Small intestine (tissue), 7 donors: Measurements from ENCODE around the gene EEIG1. TPM values are rescaled to one million over a fixed set of nuclear protein-coding genes. Genes with fewer than 3 reads are reported as not detected.

ENCODE experiments used
- DNase-seq, 2 donors: peaks; one replicate each; pipeline versions ENCODE4 v3.0.0 to v3.0.0-alpha.2; 2013
- FAIRE-seq: peaks from 2 replicates; lab custom pipeline; 2012; peaks lifted over from hg19 to GRCh38; lab: Jason Lieb, UNC
- H3K27ac ChIP-seq, 3 donors: one replicate each; pipeline ENCODE4 v1.5.1; 2013; ENCODE audit warnings: low read length in 2 of 3, mild to moderate bottlenecking in 2 of 3, control low read depth in 1 of 3, inconsistent platforms in 1 of 3, low read depth in 1 of 3, moderate library complexity in 1 of 3
- H3K27me3 ChIP-seq, 3 donors: one replicate each; pipeline ENCODE4 v1.6.1; 2013; ENCODE audit warnings: low read length in 3 of 3, inconsistent platforms in 1 of 3; ENCODE audit not compliant: control insufficient read depth in 3 of 3, insufficient read depth in 3 of 3
- H3K36me3 ChIP-seq, 3 donors: one replicate each; pipeline ENCODE4 v1.6.1; 2013; ENCODE audit warnings: low read length in 3 of 3, inconsistent platforms in 1 of 3, low read depth in 1 of 3, mild to moderate bottlenecking in 1 of 3, moderate library complexity in 1 of 3; ENCODE audit not compliant: control insufficient read depth in 3 of 3, insufficient read depth in 2 of 3
- H3K4me1 ChIP-seq, 3 donors: one replicate each; pipeline ENCODE4 v1.6.1; 2013; ENCODE audit warnings: low read length in 2 of 3, inconsistent platforms in 1 of 3, low read depth in 1 of 3, mild to moderate bottlenecking in 1 of 3, moderate library complexity in 1 of 3; ENCODE audit not compliant: control insufficient read depth in 3 of 3, insufficient read depth in 2 of 3
- H3K4me3 ChIP-seq, 3 donors: one replicate each; pipeline ENCODE4 v1.5.1; 2013; ENCODE audit warnings: low read length in 3 of 3, control low read depth in 1 of 3, inconsistent platforms in 1 of 3, low read depth in 1 of 3, mild to moderate bottlenecking in 1 of 3, moderate library complexity in 1 of 3
- H3K9me3 ChIP-seq, 2 donors: one replicate each; pipeline ENCODE4 v1.6.1; 2013; ENCODE audit warnings: low read depth in 1 of 2, low read length in 1 of 2; ENCODE audit not compliant: control insufficient read depth in 2 of 2, insufficient read depth in 1 of 2
- WGBS, 3 donors: extraction: QIAGEN DNeasy Blood & Tissue Kit; methylation state at CpG; one replicate each; pipeline ENCODE4 v1.1.7; 2013; 5-methylcytosine and 5-hydroxymethylcytosine counted together
- polyA plus RNA-seq, 4 donors: library from polyadenylated mRNA; stranded (reverse) in 3 of 4; unstranded in 1 of 4; fragments of 200-250 nt in 3 of 4; fragments of 120-200 nt in 1 of 4; gene quantifications; one replicate each; pipeline versions ENCODE4 v1.2.1 to v1.2.3, GENCODE V29; 2013
- donor health status: healthy with polysubstance abuse.
- donor health status: control.
- donor health status: control.
- donor health status: Bipolar disorder and iron deficiency.
- donor health status: healthy.

EEIG1 gene
- polyA plus RNA-seq, 4 donors: 43.9 to 123 (median 58.9) TPM

DNA sequence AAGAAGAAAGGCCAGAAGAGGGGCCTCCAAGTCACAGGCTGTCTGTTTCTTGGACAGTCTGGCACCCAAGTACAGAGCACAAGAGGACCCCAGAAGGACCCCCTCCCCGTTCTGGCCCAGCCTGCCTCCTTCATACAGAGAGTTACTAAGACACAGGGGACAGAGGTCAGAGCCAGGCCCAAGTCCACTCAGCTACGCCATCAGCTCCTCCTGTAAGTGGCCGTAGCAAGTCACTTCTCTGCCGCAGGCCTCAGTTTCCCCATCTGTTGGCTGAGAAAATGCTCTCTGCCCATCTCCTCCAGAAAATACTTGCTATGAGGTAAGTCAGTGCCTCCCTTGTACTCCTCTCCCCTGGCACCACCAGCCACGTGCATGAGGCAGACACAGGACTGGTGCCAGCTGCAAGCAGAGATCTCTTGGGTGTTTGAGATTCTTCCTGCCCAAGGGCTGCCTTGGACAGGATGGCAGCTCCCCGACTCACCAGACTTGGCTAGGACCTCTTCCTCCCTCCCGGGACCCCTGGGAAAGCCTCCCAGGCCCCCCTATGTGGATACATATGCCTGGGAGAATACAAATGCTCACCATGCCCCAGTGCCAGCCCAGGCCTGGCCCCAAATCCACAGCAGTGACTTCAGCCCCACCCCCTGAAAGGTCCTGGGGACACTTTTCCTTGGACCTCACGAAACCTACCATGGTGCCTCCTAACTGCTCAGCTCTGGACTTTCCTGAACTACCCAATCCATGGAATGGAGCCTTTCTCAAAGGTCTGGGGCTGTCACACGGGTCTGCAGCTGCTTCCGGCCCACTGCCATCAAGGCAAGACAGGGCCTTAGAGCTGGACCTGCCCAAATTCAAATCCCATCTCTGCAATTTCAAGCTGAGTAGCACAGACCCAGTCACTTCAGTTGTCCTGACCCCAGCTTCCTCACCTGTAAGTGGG, 5.1 kb downstream of the EEIG1 start:
- WGBS, 3 donors: 20 to 57% (median 44%) methylated on average over 10 of the region's 10 CpGs
- DNase-seq (peak; percentile 1 to 57), FAIRE-seq (no peak)
- H3K4me1 ChIP-seq: peaks cover 8 to 73% (median 17%) of the 10 kb centered on the region in 3 donors
- no peaks in the 10 kb centered on the region for H3K27me3 ChIP-seq
- no peaks in the 10 kb centered on the region for H3K9me3 ChIP-seq
- peak overlapping the region; percentile 66 to 98 (median 94) for H3K27ac ChIP-seq
- peak overlapping the region in 1 of 3 donors; percentile 83 for H3K4me3 ChIP-seq
- H3K36me3 ChIP-seq: peaks cover 0 to 68% (median 0%) of the 10 kb centered on the region in 3 donors

DNA sequence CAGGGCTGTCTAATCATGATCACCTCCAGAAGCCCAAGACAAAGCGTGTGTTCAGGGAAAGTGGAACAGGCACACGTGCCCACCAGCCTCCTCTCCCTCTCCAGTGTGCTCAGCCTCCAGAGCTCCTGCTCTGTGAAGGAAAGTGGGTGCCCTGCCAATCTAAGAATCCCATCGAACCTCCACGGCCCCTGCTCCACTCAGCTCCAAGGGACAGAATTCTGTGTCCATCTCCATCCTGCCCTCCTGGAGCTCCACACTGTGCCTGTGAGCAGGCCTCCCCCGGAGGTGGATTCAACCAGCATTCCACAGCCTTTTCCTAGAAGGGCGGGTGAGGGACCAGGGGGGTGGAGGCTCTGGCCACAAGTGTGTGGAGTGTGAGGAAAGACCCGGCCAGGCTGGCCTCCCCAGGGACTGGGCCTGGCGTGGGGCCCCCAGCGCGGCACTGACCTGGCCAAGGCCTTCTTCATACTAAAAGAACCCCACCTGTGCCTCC, 6.0 kb downstream of the EEIG1 start:
- 32 to 47% (median 43%) methylated on average over 10 of the region's 10 CpGs for WGBS, 3 donors
- Histone ChIP-seq H3K27ac (peak overlapping the region; percentile 10 to 93 (median 81)), H3K4me3 (peak overlapping the region in 1 of 3 donors; percentile 83), H3K9me3 (no peaks in the 10 kb centered on the region), H3K36me3 (peaks cover 0 to 75% (median 0%) of the 10 kb centered on the region in 3 donors), H3K4me1 (peaks cover 8 to 77% (median 17%) of the 10 kb centered on the region in 3 donors), H3K27me3 (no peaks in the 10 kb centered on the region)
- DNase-seq (no peak), FAIRE-seq (no peak)

GRCh38 chr9:127974001-127974768, 6.6 kb downstream of the EEIG1 start:
- no peak for FAIRE-seq
- Histone ChIP-seq H3K27me3 (no peaks in the 10 kb centered on the region), H3K27ac (peak overlapping the region in 2 of 3 donors; percentile 81 to 93), H3K9me3 (no peaks in the 10 kb centered on the region), H3K4me1 (peaks cover 13 to 83% (median 20%) of the 10 kb centered on the region in 3 donors), H3K36me3 (peaks cover 0 to 81% (median 0%) of the 10 kb centered on the region in 3 donors), H3K4me3 (peak overlapping the region in 1 of 3 donors; percentile 83)
- peak in 1 of 2 donors; percentile 21 for DNase-seq
- 27 to 54% (median 36%) methylated on average over 12 of the region's 12 CpGs for WGBS, 3 donors

GRCh38 chr9:127973169-127974000, 7.4 kb downstream of the EEIG1 start:
- Histone ChIP-seq H3K4me1 (peaks cover 21 to 91% (median 23%) of the 10 kb centered on the region in 3 donors), H3K27ac (peak overlapping the region; percentile 6 to 93 (median 79)), H3K36me3 (peaks cover 0 to 86% (median 0%) of the 10 kb centered on the region in 3 donors), H3K4me3 (peak overlapping the region in 1 of 3 donors; percentile 83), H3K9me3 (no peaks in the 10 kb centered on the region), H3K27me3 (no peaks in the 10 kb centered on the region)
- WGBS, 3 donors: 15 to 49% (median 23%) methylated on average over 16 to 17 of the region's 17 CpGs
- peak in 1 of 2 donors; percentile 83 for DNase-seq
- no peak for FAIRE-seq

- 31 to 51% (median 33%) methylated on average over 12 of the region's 12 CpGs for WGBS, 3 donors
- H3K36me3 ChIP-seq: peaks cover 0 to 86% (median 0%) of the 10 kb centered on the region in 3 donors
- H3K4me1 ChIP-seq: peaks cover 28 to 92% (median 30%) of the 10 kb centered on the region in 3 donors
- H3K4me3 ChIP-seq: peak overlapping the region in 1 of 3 donors; percentile 32
- H3K9me3 ChIP-seq: no peaks in the 10 kb centered on the region
- DNase-seq (no peak), FAIRE-seq (no peak)
- H3K27ac ChIP-seq: peak overlapping the region in 2 of 3 donors; percentile 79 to 93
- H3K27me3 ChIP-seq: no peaks in the 10 kb centered on the region
Observed at GRCh38 chr9:127972236-127972871, 8.4 kb downstream of the EEIG1 start.

- FAIRE-seq: no peak
Observed at GRCh38 chr9:127971357-127972235, 9.2 kb downstream of the EEIG1 start.

More at GRCh38 chr9:127971357-127972235, 9.2 kb downstream of the EEIG1 start:
- WGBS, 3 donors: 18 to 32% (median 29%) methylated on average over 19 to 20 of the region's 20 CpGs
- H3K4me3 ChIP-seq: peak overlapping the region in 1 of 3 donors; percentile 32
- peaks cover 0 to 90% (median 0%) of the 10 kb centered on the region in 3 donors for H3K36me3 ChIP-seq
- H3K9me3 ChIP-seq: no peaks in the 10 kb centered on the region
- DNase-seq: no peak
- H3K27ac ChIP-seq: peak overlapping the region; percentile 38 to 93 (median 79)
- no peaks in the 10 kb centered on the region for H3K27me3 ChIP-seq
- peaks cover 35 to 92% (median 37%) of the 10 kb centered on the region in 3 donors for H3K4me1 ChIP-seq
